Measurements from ENCODE around the gene EGF.

The EGF gene

GRCh38 chr4:110009550-110009949 is 96.9 kb downstream of the EGF start:
- Histone ChIP-seq H3K9me3 (ENCODE audit: control insufficient read depth, insufficient read depth, low read depth, low read length) (no peaks in the 10 kb centered on the region), H3K4me3 (ENCODE audit: low read depth, low read length) (no peak overlapping the region), H3K27ac (ENCODE audit: extremely low read depth, low read depth, low read length) (no peak overlapping the region), H3K4me1 (ENCODE audit: control insufficient read depth, insufficient read depth, low read length) (no peaks in the 10 kb centered on the region), H3K36me3 (ENCODE audit: control insufficient read depth in 2 of 2, insufficient read depth in 1 of 2, low read length in 2 of 2) (no peaks in the 10 kb centered on the region)
- POLR2A ChIA-PET: no interaction called here
- CTCF ChIA-PET: interaction anchor here (0.6 to 2.1 kb wide), 7 partner anchors 120 to 506 kb away, joined by 3 to 10 read pairs (median 3); no protein-coding TSS in a partner anchor
- TF ChIP-seq ZNF701 (tag by site-specific recombination; IDR thresholded peaks at IDR 0.05) (no peak), ZIC2 (tag by site-specific recombination; IDR thresholded peaks at IDR 0.05) (peak; percentile 29; the same call in 1 of the 2 replicates), FEZF1 (tag by site-specific recombination; IDR thresholded peaks at IDR 0.05) (0 out of 2 replicates have a peak, but pooled peaks have one; percentile 38), ZNF777 (tag by site-specific recombination; IDR thresholded peaks at IDR 0.05; ENCODE audit: borderline replicate concordance) (no peak), ZNF639 (tag by site-specific recombination; IDR thresholded peaks at IDR 0.05) (no peak)

GRCh38 chr4:110010797-110011196 is 98.1 kb downstream of the EGF start:
- ChIA-PET POLR2A (no interaction called here), CTCF (interaction anchor here (0.6 to 2.1 kb wide), 4 partner anchors 277 to 505 kb away, joined by 3 to 10 read pairs (median 3); no protein-coding TSS in a partner anchor)
- H3K9me3 ChIP-seq (ENCODE audit: control insufficient read depth, insufficient read depth, low read depth, low read length): no peaks in the 10 kb centered on the region
- no peak overlapping the region for H3K27ac ChIP-seq (ENCODE audit: extremely low read depth, low read depth, low read length)
- H3K4me3 ChIP-seq (ENCODE audit: low read depth, low read length): no peak overlapping the region
- no peaks in the 10 kb centered on the region for H3K4me1 ChIP-seq (ENCODE audit: control insufficient read depth, insufficient read depth, low read length)
- TF ChIP-seq ZNF530 (tag by site-specific recombination; IDR thresholded peaks at IDR 0.05; ENCODE audit: low read depth) (no peak), ZNF2 (tag by site-specific recombination; IDR thresholded peaks at IDR 0.05) (no peak), ZNF621 (tag by site-specific recombination; IDR thresholded peaks at IDR 0.05) (no peak), YY2 (tag by site-specific recombination; IDR thresholded peaks at IDR 0.05) (no peak), ZNF169 (tag by site-specific recombination; IDR thresholded peaks at IDR 0.05) (no peak), ZNF544 (tag by site-specific recombination; IDR thresholded peaks at IDR 0.05) (no peak)
- no peaks in the 10 kb centered on the region for H3K36me3 ChIP-seq (ENCODE audit: control insufficient read depth in 2 of 2, insufficient read depth in 1 of 2, low read length in 2 of 2)

GRCh38 chr4:110012917-110013316 is 100.2 kb downstream of the EGF start:
- Histone ChIP-seq H3K36me3 (ENCODE audit: control insufficient read depth in 2 of 2, insufficient read depth in 1 of 2, low read length in 2 of 2) (no peaks in the 10 kb centered on the region), H3K4me3 (ENCODE audit: low read depth, low read length) (no peak overlapping the region), H3K27ac (ENCODE audit: extremely low read depth, low read depth, low read length) (no peak overlapping the region), H3K9me3 (ENCODE audit: control insufficient read depth, insufficient read depth, low read depth, low read length) (no peaks in the 10 kb centered on the region), H3K4me1 (ENCODE audit: control insufficient read depth, insufficient read depth, low read length) (no peaks in the 10 kb centered on the region)
- POLR2A ChIA-PET: no interaction called here
- TF ChIP-seq YY1 (tag by site-specific recombination; IDR thresholded peaks at IDR 0.05): no peak
- TF ChIP-seq ZNF248 (tag by site-specific recombination; IDR thresholded peaks at IDR 0.05): no peak
- TF ChIP-seq ZNF121 (tag by site-specific recombination; IDR thresholded peaks at IDR 0.05): no peak
- TF ChIP-seq ZNF354C (tag by site-specific recombination; IDR thresholded peaks at IDR 0.05; ENCODE audit: borderline replicate concordance, low read depth): no peak
- CTCF ChIA-PET: interaction anchor here (1.0 to 1.1 kb wide), 2 partner anchors 302 to 497 kb away, joined by 3 read pairs; no protein-coding TSS in a partner anchor

GRCh38 chr4:110014233-110014632 is 101.5 kb downstream of the EGF start:
- CTCF ChIA-PET: interaction anchor here (0.7 to 1.0 kb wide), 2 partner anchors 495 to 572 kb away, joined by 3 read pairs; no protein-coding TSS in a partner anchor
- H3K4me1 ChIP-seq (ENCODE audit: control insufficient read depth, insufficient read depth, low read length): no peaks in the 10 kb centered on the region
- POLR2A ChIA-PET: no interaction called here
- H3K4me3 ChIP-seq (ENCODE audit: low read depth, low read length): no peak overlapping the region
- no peaks in the 10 kb centered on the region for H3K36me3 ChIP-seq (ENCODE audit: control insufficient read depth in 2 of 2, insufficient read depth in 1 of 2, low read length in 2 of 2)
- H3K9me3 ChIP-seq (ENCODE audit: control insufficient read depth, insufficient read depth, low read depth, low read length): no peaks in the 10 kb centered on the region
- TF ChIP-seq ZNF10 (tag by site-specific recombination; IDR thresholded peaks at IDR 0.05) (0 out of 2 replicates have a peak, but pooled peaks have one; percentile 47), ZNF837 (tag by site-specific recombination; IDR thresholded peaks at IDR 0.05) (no peak)
- H3K27ac ChIP-seq (ENCODE audit: extremely low read depth, low read depth, low read length): no peak overlapping the region
